HepG2 (cell line): ENCODE results near the gene FSIP1.

ENCODE experiments used
- CTCF ChIP-seq: sonication (generic); formaldehyde crosslinking; IDR thresholded peaks from 2 replicates; pipeline ENCODE4 v1.5.0; 2020; ENCODE audit warnings: mild to moderate bottlenecking, missing genetic modification reagents, moderate library complexity
- FOSL2 ChIP-seq: sonication (generic); formaldehyde crosslinking; IDR thresholded peaks from 2 replicates; pipeline ENCODE4 v1.4.0; 2020; ENCODE audit warnings: missing genetic modification reagents
- JUND ChIP-seq: sonication (generic); formaldehyde crosslinking; IDR thresholded peaks from 2 replicates; pipeline ENCODE4 v1.8.0; 2022; ENCODE audit warnings: mild to moderate bottlenecking, missing genetic modification reagents
- KDM6A ChIP-seq: IDR thresholded peaks from 2 replicates; pipeline ENCODE4 v1.6.1; 2016; ENCODE audit warnings: low read depth
- MAF1 ChIP-seq: sonication (generic); formaldehyde crosslinking; IDR thresholded peaks from 2 replicates; pipeline ENCODE4 v1.5.0; 2020; ENCODE audit warnings: missing genetic modification reagents, borderline replicate concordance
- NBN ChIP-seq: fragments of 450-650 bp; conservative IDR thresholded peaks from 2 replicates; pipeline ENCODE4 v1.6.1; 2017
- NR2C2 ChIP-seq: sonication (generic); formaldehyde crosslinking; IDR thresholded peaks from 2 replicates; pipeline ENCODE4 v1.4.0; 2020; ENCODE audit warnings: missing genetic modification reagents, mild to moderate bottlenecking, moderate library complexity, borderline replicate concordance
- RAD51 ChIP-seq: fragments of 450-650 bp; IDR thresholded peaks from 2 replicates; pipeline ENCODE4 v1.6.1; 2016; ENCODE audit warnings: borderline replicate concordance
- ZFP36 ChIP-seq: fragments of 150-350 bp; IDR thresholded peaks from 2 replicates; pipeline ENCODE4 v1.6.1; 2018; ENCODE audit warnings: borderline replicate concordance, low read length, low read depth; ENCODE audit not compliant: partially characterized antibody
- ZNF350 ChIP-seq: sonication (generic); formaldehyde crosslinking; IDR thresholded peaks from 2 replicates; pipeline ENCODE4 v1.4.0; 2020; ENCODE audit warnings: mild to moderate bottlenecking, low read depth, missing genetic modification reagents, borderline replicate concordance
- ZNF432 ChIP-seq: sonication (generic); formaldehyde crosslinking; IDR thresholded peaks from 2 replicates; pipeline ENCODE4 v1.5.0; 2020; ENCODE audit warnings: missing genetic modification reagents, mild to moderate bottlenecking, borderline replicate concordance
- ZNF609 ChIP-seq: sonication (generic); formaldehyde crosslinking; IDR thresholded peaks from 2 replicates; pipeline ENCODE4 v1.4.0; 2020; ENCODE audit warnings: mild to moderate bottlenecking, missing genetic modification reagents, borderline replicate concordance
- ZNF75D ChIP-seq: sonication (generic); formaldehyde crosslinking; IDR thresholded peaks from 2 replicates; pipeline ENCODE4 v1.8.1; 2023; ENCODE audit warnings: missing genetic modification reagents, mild to moderate bottlenecking, borderline replicate concordance
- ZNF780A ChIP-seq: sonication (generic); formaldehyde crosslinking; IDR thresholded peaks from 2 replicates; pipeline ENCODE4 v1.8.0; 2022; ENCODE audit warnings: mild to moderate bottlenecking, missing genetic modification reagents, moderate library complexity

- TF ChIP-seq NBN (no peak), NR2C2 (CRISPR knock-in tag) (no peak), CTCF (no peak), ZNF780A (no peak), RAD51 (no peak), ZNF75D (no peak), ZNF609 (no peak), ZNF350 (CRISPR knock-in tag) (no peak), JUND (CRISPR knock-in tag) (no peak), FOSL2 (CRISPR knock-in tag) (no peak), KDM6A (CRISPR knock-in tag) (no peak), ZNF432 (CRISPR knock-in tag) (no peak), ZFP36 (no peak), MAF1 (CRISPR knock-in tag) (no peak)
Measured at GRCh38 chr15:39553947-39554693, 228.5 kb downstream of the FSIP1 start.
